Peyer's patch (tissue), 4 donors: ENCODE results near the gene ZCRB1. TPM values are rescaled to one million over a fixed set of nuclear protein-coding genes. Genes with fewer than 3 reads are reported as not detected.
"Not testable (repeated sequence)": the region's sequence is repeated elsewhere in the genome, so short reads cannot be mapped to it uniquely, and the experiment has no call there.

ENCODE experiments used
- DNase-seq, 3 donors: peaks; one replicate each; pipeline ENCODE4 v3.0.0-alpha.2; 2017 to 2019
- H3K27ac ChIP-seq, 4 donors: fragments of 200-600 bp; sonication (generic); one replicate each; pipeline ENCODE4 v1.5.1; 2016 to 2019
- H3K27me3 ChIP-seq, 2 donors: fragments of 200-600 bp; sonication (generic); one replicate each; pipeline ENCODE4 v1.5.1; 2019
- H3K36me3 ChIP-seq, 3 donors: fragments of 200-600 bp; sonication (generic); one replicate each; pipeline ENCODE4 v1.5.1; 2016 to 2019
- H3K4me1 ChIP-seq, 4 donors: fragments of 200-600 bp; sonication (generic); one replicate each; pipeline ENCODE4 v1.5.1; 2016 to 2019
- H3K4me3 ChIP-seq, 4 donors: fragments of 200-600 bp; sonication (generic); 1 replicate in 3 of 4; 2 replicates in 1 of 4; pipeline ENCODE4 v1.5.1; 2016 to 2019; ENCODE audit warnings: mild to moderate bottlenecking in 1 of 4
- H3K9me3 ChIP-seq, 4 donors: fragments of 200-600 bp; sonication (generic); one replicate each; pipeline ENCODE4 v1.5.1; 2016 to 2019; ENCODE audit warnings: mild to moderate bottlenecking in 1 of 4
- CTCF ChIP-seq, 6 experiments: fragments of 450-650 bp in 4 of 6; fragments of 200-600 bp in 2 of 6; sonication (generic) in 1 of 6; IDR thresholded peaks; one replicate each; pipeline ENCODE4 v1.5.1; 2017 to 2019; ENCODE audit warnings: antibody characterized with exemption in 6 of 6, mild to moderate bottlenecking in 3 of 6, moderate library complexity in 1 of 6
- POLR2A ChIP-seq, 2 donors: fragments of 450-650 bp; IDR thresholded peaks; one replicate each; pipeline ENCODE4 v1.5.1; 2017; ENCODE audit warnings: antibody characterized with exemption in 2 of 2, mild to moderate bottlenecking in 2 of 2, moderate library complexity in 2 of 2
- total RNA-seq, 4 donors: library from RNA; depleted of rRNA; stranded (reverse); fragments of >200 nt; gene quantifications; one replicate each; pipeline ENCODE4 v1.1.0, GENCODE V29; 2016

The ZCRB1 gene
- total RNA-seq, 4 donors from 2014 or later, result 9.1 to 18.7 (median 12.2) TPM

GRCh38 chr12:42332301-42333285 is 6.7 kb upstream of the ZCRB1 start:
- no peaks in the 10 kb centered on the region for H3K9me3 ChIP-seq
- no peak overlapping the region for H3K4me3 ChIP-seq
- no peaks in the 10 kb centered on the region for H3K27me3 ChIP-seq
- H3K36me3 ChIP-seq, result peaks cover 0 to 14% (median 0%) of the 10 kb centered on the region in 3 donors
- no peak overlapping the region for H3K27ac ChIP-seq
- peaks cover 1 to 4% (median 3%) of the 10 kb centered on the region in 4 donors for H3K4me1 ChIP-seq
- TF ChIP-seq CTCF (IDR thresholded peaks at IDR 0.05), result peak in 5 of 6 experiments; percentile 66 to 77 (median 71)
- no peak for TF ChIP-seq POLR2A (IDR thresholded peaks at IDR 0.05)
- no peak for DNase-seq

- H3K27ac ChIP-seq, H3K36me3 ChIP-seq, DNase-seq, H3K9me3 ChIP-seq, H3K4me3 ChIP-seq, H3K27me3 ChIP-seq: not testable (repeated sequence)
- H3K4me1 ChIP-seq, result peaks cover 4 to 13% (median 10%) of the 10 kb centered on the region in 4 donors
These were observed 4.2 kb upstream of the ZCRB1 start for GRCh38 chr12:42330097-42330496.

- Histone ChIP-seq H3K9me3 (no peaks in the 10 kb centered on the region), H3K4me1 (peaks cover 4 to 13% (median 10%) of the 10 kb centered on the region in 4 donors), H3K27ac (peak overlapping the region in 3 of 4 donors; percentile 78 to 83 (median 83)), H3K36me3 (no peaks in the 10 kb centered on the region), H3K4me3 (peak overlapping the region; percentile 58 to 85 (median 76)), H3K27me3 (no peaks in the 10 kb centered on the region)
- no peak for DNase-seq
- TF ChIP-seq CTCF (IDR thresholded peaks at IDR 0.05), result no peak
- TF ChIP-seq POLR2A (IDR thresholded peaks at IDR 0.05), result no peak
These were observed 1.3 kb upstream of the ZCRB1 start for GRCh38 chr12:42327227-42327590.

GRCh38 chr12:42326541-42327226 is 790 bp upstream of the ZCRB1 start:
- Histone ChIP-seq H3K27ac (peak overlapping the region; percentile 78 to 83 (median 82)), H3K36me3 (no peaks in the 10 kb centered on the region), H3K4me1 (peaks cover 4 to 13% (median 10%) of the 10 kb centered on the region in 4 donors), H3K27me3 (no peaks in the 10 kb centered on the region), H3K9me3 (no peaks in the 10 kb centered on the region), H3K4me3 (peak overlapping the region; percentile 58 to 85 (median 76))
- peak in 1 of 3 donors; percentile 20 for DNase-seq
- TF ChIP-seq POLR2A (IDR thresholded peaks at IDR 0.05) (no peak), CTCF (IDR thresholded peaks at IDR 0.05) (no peak)

- Histone ChIP-seq H3K4me3 (peak overlapping the region; percentile 58 to 85 (median 76)), H3K27me3 (no peaks in the 10 kb centered on the region), H3K36me3 (peaks cover 0 to 9% (median 0%) of the 10 kb centered on the region in 3 donors), H3K27ac (peak overlapping the region in 3 of 4 donors; percentile 78 to 83 (median 83)), H3K4me1 (peaks cover 4 to 13% (median 10%) of the 10 kb centered on the region in 4 donors), H3K9me3 (no peaks in the 10 kb centered on the region)
- TF ChIP-seq POLR2A (IDR thresholded peaks at IDR 0.05), result no peak
- no peak for TF ChIP-seq CTCF (IDR thresholded peaks at IDR 0.05)
- no peak for DNase-seq
These were observed 605 bp downstream of the ZCRB1 start for GRCh38 chr12:42325326-42325652.

- Histone ChIP-seq H3K4me3 (no peak overlapping the region), H3K27me3 (no peaks in the 10 kb centered on the region), H3K27ac (no peak overlapping the region), H3K9me3 (no peaks in the 10 kb centered on the region), H3K36me3 (peaks cover 0 to 10% (median 0%) of the 10 kb centered on the region in 3 donors), H3K4me1 (peaks cover 4 to 13% (median 10%) of the 10 kb centered on the region in 4 donors)
- DNase-seq, result no peak
- TF ChIP-seq CTCF (IDR thresholded peaks at IDR 0.05) (no peak), POLR2A (IDR thresholded peaks at IDR 0.05) (no peak)
These were observed 2.0 kb downstream of the ZCRB1 start for GRCh38 chr12:42323856-42324255.
